CMK (cell line): Measurements from ENCODE around the gene C3orf52.

Experiments
- DNase-seq: peaks from one replicate; pipeline ENCODE4 v3.0.0-alpha.2; 2010; ENCODE audit warnings: low read depth

C3orf52 gene

DNA sequence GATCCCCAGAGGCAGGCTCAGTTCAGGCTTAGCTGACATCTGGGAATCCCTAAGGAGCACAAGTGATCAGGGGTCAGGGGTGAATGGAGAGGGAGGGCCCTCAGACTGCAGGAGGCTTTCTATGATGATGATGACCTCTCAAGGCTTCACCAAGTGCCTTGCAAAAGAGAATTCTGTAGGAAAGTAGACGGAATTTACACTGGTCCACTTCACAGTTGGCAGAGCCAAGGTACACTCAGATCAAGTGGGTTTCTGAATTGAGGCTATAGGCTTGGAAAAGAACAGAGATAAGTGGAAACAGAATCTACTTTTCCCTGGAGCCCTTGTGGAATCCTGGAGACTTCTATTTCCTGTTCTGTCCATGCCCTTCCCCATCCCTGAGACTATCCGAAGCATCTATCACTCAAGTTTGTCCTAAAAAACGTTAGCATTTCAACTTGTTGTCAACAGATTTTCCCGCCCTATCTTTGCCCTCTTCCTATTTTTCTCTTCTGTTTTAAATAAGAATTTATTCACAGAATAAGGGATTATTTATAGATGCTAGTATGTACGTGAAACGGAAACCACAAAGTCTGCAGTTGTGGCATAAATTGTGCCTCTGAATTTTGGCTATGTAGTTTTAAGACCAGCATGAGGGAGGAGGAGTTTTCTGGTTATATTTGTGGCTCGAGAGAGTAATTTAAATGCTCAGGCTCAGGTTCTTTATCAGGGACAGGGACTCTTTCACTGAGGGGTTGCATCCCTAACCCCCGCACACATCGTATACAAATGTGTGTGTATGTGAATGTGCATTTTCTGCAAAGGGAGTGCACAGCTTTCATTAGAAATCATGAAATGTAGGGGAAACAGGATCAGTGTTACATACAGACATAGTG is 34.0 kb downstream of the C3orf52 start:
- DNase-seq, result no peak

DNA sequence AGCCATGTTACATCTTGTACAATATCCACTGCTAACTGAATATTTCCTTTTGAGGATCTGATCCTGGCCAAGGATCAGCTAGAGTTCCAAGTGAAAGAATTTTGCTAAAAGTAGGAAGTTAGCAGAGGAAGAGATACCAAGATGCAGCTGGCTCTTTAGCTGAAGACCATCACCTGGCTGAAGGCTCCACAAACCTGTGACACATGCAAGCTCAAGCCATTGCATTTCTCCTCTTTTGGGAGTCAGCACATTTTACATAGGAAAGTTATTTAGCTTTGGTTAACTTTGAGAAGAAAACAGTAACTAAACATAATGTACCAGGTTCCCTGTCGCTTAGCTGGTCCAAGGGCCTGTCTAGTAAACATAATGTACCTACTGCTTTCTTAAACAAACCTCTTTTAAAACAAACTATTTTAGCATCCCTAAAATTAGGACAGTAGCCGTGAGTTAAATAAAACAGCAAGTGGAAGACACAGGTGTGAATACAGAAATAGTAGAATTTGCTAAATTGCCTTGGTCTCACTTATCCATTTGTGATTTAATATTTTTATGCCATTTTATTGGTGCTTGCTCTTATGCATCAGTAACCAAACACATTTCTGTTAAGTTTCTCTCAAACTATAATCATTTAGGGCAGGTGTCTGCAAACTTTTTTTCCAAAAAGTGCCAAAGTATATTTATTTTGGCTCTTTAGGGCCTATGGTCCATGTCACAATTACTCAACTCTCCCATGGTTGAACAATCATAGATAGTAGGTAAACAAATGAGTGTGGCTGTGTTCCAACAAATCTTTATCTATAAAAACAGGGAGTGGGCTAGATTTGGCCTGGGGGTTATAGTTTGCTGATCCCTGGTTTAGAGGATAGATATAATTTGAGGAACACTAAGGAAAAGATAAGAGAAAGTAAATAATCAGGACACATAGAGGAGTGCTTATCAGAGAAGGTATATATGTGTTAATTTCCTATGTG is 35.7 kb downstream of the C3orf52 start:
- DNase-seq, result no peak

DNA sequence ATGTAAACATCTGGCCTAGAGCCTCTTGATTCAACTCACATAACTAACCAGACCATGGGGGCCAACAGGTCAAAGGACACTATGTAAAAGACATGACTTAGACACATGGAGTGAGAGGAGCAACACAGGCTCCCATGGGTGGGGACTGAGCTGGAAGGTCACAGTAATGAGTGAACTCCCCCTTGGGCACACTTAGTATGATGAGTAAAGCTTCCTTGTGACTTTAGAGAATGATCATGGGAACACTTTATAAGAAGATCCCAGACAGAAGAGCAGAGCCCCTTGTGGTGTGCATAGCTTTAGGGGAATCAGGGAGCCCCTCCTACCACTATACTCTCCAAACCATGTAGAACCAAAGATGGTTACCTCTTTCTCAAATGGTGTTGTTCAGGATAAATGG is 36.7 kb downstream of the C3orf52 start:
- no peak for DNase-seq

DNA sequence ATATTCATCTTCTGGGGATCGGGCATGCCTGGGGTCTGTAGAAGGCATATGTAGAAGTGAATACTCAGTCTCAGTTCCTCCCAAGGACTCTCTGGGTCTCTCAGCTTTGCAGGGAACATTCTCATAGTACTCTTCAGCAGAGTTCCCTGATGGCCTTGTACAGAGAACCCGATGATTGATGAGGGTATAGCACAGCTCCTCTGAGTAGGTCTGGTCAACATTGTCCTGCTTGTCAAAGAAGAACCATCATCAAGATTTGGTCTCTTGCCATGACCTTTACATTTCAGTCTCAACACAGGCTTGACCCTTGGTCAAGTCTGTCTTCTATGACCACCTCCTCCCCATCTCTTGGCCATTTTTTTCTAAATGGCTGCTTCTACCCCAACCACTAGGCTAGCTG is 37.4 kb downstream of the C3orf52 start:
- DNase-seq, result no peak

DNA sequence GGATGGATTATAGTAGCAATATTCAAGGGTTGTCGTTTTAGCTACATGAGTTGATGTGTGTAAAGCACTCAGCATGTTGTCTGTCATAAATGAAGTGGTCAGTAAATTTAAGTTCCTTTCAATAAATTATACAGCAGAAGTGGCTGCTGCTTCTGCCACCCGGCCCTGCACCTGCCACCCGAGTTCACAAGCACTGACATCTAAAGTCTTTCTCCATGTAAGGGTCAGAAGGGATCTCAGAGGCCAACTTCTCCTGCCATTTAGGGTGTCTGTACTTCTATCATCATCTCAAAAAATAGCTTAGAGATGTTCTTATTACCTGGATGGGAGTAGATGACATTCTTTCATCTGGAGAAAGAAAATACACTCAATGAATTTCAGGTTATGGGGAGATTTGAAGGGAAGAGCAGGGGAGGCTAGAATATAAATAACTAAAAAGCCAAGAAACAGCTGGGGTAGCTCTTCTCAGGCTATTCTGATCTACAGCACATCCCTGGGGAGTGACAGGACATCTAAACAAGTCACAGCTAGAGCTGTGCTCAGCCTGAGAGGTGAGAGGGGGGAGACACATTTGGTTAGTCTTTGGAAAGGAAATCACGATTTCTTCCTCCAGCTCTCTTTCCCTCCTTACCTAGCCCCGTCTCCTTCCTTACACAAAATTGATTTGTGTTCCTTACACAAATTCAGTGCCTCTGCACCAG is 38.9 kb downstream of the C3orf52 start:
- no peak for DNase-seq

DNA sequence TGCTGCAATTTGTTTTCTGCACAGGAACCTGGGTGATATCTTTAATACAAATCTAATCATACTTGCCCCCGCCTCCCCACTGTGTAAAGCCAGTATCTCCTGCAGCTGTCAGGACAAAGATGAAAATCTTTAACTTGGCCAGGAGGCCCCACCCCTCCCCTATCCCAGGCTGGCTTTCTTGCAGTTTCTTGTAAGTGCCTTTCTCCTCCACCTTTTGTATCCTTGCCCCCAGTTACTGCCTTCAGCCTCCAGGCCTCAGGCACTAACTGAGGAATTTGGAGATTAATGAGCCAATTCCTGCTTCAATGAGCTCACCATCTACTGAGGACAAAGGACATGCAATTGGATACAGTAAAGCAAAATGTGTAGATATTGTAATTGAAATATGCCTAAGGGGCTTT is 40.3 kb downstream of the C3orf52 start:
- no peak for DNase-seq

DNA sequence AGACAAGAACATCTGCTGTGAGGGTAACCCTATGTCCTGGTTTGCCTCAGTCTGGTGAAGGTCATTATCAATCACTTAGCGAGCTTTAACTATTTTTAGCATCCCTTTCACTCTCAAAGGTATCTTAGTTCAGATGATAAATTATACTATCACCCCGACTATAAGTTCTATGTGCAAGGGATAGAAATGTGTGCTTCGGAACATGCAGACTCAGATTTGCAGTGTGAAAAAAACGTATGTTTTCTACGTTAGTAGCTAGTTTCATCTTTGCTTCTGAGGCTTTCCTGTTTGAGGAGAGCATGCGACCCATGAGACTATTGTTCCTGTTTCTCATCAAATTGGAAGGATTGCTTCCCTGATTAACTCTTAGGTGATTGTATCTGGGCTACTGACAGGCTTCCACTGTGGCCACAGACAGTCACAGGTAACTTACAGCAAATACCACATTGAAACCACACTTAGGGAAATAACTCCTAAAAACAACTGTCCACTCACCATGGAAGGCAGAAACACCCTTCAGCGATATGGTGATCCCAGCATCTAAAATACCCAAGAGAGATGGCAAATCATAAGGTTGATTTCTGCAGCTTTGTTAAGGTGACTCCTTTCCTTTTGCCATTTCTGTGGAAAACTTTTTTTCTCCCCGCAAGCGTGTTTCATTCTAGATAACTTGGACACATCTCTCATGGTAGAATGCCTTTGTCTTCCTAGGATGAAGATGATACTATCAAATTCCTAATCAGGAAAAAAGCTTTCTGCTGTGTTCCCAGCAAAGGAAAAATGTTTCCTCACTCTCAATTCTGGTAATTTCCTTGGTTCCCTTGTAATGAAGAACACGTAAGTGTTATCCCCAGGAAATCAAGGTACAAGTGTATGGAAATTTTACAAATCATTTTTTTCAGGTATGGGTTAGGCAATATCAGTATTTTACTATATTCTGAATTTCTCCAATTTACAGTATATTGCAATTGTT is 41.6 kb downstream of the C3orf52 start:
- DNase-seq, result no peak

DNA sequence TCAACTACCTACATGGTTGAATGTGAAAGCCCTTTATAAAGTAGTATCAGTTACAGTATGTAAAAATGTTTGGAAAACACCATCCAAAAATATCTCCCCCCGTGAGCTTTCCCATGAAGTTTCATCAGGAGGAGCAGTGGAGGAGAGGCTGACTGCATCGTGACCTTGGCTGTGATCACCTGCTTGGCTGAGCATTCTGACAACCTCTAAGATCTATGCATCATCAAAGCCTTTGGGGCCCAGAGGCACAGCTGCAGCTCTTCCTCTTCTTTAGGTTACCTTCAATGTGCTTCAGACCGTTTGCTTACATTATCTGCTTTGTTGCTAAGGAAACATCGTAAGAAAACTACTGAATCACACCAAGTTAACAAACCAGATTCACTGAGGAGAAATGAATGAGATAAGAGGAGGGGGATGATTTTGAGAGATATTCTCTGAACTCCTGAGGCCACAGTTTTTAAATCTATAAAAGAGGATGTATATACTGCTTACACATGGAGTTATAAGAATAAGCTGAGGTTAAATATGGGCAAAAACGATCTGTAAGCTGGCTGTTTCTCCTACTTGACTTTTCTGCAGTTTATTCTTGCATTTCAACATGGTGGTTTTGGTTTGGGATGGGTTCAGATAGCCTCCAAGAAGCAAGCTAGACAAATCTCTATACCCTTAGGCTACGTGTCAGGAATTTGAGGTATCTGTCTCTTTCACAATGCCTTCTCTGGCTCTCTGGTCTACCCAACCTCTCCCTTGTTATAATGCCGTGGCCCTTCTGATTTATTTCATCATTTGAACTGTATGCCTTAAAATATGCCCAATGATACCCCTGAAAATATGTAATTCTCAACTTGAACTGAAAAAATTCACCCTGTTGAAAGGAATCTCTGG is 42.9 kb downstream of the C3orf52 start:
- DNase-seq, result no peak

DNA sequence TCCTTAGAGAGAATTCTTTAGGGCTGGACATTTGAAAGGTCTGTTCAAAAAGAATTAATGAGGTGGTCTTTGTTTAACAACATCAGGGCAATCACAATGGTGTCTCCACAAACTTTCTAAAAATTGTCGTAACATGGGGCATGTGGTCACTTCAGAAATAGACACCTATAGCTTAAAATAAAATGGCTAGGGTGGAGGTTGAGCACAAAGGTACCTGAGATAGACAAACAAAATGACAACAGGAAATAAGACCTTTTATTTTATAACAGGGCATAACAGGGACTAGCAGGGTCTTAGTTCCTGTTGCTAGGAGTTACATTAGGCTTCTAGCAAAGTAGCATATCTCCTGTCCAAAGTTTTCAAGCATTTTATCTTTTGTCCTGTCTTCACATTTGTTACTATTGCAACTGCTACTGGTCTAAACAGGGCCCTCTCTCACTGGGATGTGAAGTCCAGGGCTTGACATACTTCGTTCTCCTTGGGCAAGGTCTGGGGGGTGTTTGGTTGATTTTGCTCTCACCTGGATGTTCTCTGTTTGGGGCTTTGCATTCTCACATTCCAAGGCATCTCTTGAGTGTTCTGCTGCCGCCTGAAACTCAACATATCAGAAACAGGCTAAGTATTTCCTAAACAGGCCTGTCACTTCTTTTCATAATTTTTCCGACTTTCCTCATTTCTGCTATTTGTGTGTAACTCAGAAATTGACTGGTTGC is 43.9 kb downstream of the C3orf52 start:
- no peak for DNase-seq

DNA sequence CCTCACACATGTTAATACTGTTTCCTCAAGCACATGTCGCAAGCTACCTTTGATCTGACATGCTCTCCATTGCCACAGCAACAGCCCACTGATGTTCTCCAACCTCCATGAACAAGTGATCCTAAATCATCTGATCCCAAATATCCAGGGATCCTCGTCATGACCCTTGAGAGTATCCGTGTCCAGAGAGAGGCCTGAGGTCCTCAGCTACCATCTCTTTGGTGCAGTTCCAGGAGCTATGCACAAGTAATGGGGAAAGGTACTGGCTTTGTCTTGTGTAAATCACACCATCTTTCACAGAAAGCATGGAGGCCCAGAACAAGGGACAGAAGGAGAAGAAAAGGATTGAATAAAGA is 44.4 kb downstream of the C3orf52 start:
- no peak for DNase-seq

DNA sequence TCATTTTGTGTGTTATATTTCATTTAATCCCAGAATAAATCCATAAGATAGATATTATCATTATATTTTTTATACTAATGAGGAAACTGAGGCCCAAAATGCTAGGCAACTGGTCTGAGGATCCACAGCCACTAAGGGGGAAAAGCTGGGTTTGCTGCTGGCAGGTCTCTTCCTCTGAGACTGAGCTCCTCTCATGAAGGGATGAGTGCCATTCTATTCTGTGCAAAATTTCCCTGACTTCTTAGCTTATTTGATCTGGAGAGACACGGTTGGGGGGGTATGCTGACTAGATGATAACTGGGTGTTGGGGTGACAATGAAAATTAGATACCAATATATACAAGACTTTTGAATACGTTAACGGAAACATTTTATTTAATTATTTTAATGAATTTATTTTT is 44.9 kb downstream of the C3orf52 start:
- no peak for DNase-seq

DNA sequence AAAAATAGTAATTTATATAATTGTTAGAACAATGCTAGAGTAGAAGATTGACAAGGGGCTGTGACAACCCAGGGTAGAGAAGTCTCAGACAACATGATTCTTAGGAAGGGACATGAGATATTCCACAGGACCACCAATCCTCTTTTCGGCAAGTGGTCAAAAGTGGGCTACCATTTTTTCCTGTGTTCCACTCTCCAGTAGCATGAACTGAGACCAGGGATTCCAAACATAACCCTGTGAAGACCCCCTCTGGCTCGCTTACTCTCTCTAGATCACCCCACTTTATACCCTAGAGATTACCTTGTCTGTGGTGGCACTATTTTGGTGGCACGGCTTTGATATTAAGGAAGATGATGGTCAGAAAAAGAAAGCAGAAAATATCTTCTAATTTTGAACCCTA is 45.9 kb downstream of the C3orf52 start:
- no peak for DNase-seq

DNA sequence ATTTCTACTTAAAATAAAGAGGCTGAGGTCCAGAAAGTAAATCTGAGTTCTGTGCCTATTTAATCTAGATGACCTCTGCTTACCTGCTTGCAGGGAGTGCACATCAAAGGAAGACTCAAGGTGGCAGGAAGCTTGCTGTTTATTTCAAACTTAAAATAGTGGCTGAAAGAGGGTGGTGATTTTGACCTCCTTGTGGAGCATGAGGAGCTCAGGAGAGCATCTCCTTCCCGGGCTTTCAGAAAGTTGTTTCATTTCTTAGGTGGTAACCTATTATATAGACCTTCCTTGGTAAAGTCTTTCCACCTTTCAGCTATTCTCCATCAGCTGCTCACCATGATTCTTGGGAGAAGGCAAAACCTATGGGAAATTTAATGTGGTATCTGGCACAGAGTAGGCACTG is 46.4 kb downstream of the C3orf52 start:
- DNase-seq, result no peak

DNA sequence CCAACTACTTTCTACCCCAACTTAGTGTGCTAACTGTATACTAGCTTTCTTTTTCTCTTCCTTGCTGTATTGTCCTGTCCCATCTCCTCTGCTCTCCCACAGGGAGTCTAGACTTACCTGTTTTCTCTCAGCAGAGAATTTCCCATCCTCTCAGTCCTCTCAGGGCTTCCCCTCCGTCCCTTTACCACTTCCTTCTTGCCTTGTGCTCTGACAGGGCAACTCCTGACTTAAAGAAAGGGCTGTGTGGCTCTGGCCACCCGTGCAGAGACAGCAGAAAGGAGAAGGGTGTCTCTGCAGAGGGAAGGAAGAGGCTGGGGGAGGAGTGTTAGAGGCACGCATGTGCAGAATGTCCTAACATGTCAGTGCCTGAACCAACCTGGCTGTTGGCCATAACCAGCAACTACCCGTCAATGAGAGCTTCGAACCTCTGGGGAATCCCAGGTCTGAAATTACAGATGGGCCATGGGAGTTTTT is 46.8 kb downstream of the C3orf52 start, which contains the start of gene GCSAM:
Gene GCSAM (minus strand): TSS at position 274 of the 474 bp plus-strand sequence. CDS start 128 bp downstream, at position 146.
- no peak for DNase-seq

DNA sequence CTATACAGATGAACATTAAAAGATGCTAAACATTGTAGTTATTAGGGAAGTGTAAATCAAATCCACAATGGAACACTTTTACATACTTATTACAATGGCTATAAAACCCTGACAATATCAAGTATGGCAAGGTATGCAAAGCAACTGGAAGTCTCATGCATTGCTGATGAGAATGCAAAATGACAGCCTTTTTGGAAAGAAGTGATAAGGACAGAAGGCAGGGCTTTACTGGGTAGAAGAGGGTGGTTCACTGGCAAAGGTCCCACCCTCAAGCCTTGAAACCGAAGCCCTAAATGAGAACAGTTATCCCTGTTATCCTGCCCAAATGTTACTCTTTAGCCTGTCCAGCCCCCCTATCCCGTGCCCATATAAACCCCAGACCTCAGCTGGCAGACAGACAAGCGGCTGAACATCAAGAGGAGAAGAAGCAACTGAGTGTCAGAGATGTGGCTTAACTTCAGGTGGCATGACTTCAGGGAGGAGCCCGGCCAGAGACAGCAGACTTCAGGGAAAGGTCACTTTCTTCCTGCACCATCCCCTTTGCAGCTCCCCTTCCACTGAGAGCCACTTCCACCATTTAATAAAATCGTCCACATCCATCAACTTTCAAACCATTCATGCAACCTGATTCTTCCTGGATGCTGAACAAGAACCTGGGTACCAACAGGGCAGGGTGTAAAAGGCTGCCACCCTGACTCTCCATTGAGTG is 47.6 kb downstream of the C3orf52 start:
- DNase-seq, result no peak

DNA sequence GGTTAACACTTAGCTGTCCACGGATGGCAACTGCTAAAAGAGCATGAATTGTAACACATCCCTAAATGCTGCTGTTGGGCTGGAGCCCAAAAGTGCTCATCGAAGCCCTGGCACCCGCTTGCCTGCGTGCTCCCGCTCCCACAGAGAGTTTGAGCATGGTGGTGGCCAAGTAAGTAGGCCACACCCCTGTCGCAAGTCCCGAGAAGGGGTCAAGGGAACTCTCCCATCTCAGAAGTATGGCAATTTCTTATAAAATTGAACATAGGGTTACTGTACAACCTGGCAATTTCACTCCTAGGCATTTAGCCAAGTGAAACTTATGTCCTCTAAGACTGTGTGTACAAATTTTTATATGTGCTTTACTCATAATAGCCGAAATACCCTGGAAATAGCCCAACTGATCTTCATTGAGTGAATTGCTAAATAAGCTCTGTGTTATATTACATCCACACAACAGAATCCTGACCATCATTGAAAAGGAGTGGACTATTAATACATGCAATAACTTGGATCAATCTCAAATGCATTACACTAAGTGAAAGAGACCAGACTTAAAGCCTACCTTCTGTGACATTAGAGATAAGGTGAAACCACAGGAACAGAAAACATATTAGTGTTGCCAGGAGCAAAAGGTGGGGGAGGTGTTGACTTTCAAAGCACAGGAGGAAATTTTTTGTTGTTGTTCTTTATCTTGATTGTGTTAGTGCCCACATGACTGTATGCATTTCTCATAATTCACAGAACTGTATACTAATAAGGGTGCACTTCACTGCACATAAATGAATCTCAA is 48.3 kb downstream of the C3orf52 start:
- no peak for DNase-seq

DNA sequence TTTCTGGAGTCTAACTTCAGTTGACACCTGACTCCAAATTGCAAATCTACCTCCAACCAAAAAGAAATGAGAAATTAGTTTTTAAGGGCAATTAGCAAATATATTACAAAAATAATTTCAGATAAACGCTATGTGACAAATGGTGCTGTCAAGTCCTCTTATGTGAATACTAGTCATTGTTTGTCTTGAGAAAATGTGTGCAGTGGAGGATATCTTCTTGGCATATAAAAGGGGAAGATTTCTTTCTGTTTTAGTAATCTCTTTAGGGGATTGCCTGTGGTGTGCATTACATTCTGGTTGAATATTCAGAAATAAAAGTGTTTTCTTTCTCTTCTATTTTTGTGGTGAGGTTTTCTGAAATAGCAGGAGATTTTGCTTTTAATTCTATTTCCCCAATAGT is 49.9 kb downstream of the C3orf52 start:
- DNase-seq, result no peak
